ENCODE results near the gene LTBP1. TPM values are rescaled to one million over a fixed set of nuclear protein-coding genes. Genes with fewer than 3 reads are reported as not detected.

LTBP1 gene
- total RNA-seq, 1 donor from 2014 or later, result 0.07 TPM

DNA sequence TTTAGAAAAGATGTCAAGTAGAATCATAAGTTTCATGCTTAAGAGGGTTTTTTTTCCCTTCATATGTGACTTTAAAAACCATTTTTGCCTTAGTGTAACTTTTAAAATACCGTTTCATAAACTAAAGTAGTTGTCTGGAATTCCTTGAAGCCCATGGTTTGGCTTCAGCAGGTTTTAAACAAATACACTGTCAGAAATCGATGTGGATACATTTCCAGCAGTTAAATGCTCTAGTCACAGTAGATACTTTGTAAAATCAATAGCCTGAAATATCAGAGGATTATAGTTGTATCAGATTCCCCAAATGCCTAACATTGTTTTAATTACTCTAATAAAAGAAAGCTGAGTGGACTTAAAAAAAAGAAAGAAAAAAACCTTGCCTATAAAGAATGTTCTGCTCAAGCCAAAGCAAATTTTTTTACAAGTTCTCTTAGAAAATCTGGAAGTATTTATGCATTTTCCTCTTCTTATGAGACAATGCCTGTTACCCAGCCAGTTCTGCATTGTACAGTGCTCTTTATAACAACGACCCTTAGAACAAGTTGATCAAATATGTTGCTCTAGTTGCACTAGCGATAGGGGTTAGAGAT, 260.5 kb downstream of the LTBP1 start:
- ChIA-PET POLR2A (no interaction called here), CTCF (interaction anchor here (1.3 to 2.1 kb wide), 2 partner anchors 11 to 376 kb away, joined by 4 to 16 read pairs; no protein-coding TSS in a partner anchor)
- ATAC-seq (ENCODE audit: low read depth) (no peak), DNase-seq (no peak)
- no peak overlapping the region for H3K27ac Mint-ChIP-seq
- intact Hi-C loops (cut with micrococcal nuclease), result no loop called here
- H3K36me3 Mint-ChIP-seq (ENCODE audit: low read depth), result no peaks in the 10 kb centered on the region
- H3K27me3 Mint-ChIP-seq, result peaks cover 6% of the 10 kb centered on the region
- H3K4me3 Mint-ChIP-seq, result no peak overlapping the region
- no peaks in the 10 kb centered on the region for H3K9me3 Mint-ChIP-seq
- TF ChIP-seq, protein P1, sequence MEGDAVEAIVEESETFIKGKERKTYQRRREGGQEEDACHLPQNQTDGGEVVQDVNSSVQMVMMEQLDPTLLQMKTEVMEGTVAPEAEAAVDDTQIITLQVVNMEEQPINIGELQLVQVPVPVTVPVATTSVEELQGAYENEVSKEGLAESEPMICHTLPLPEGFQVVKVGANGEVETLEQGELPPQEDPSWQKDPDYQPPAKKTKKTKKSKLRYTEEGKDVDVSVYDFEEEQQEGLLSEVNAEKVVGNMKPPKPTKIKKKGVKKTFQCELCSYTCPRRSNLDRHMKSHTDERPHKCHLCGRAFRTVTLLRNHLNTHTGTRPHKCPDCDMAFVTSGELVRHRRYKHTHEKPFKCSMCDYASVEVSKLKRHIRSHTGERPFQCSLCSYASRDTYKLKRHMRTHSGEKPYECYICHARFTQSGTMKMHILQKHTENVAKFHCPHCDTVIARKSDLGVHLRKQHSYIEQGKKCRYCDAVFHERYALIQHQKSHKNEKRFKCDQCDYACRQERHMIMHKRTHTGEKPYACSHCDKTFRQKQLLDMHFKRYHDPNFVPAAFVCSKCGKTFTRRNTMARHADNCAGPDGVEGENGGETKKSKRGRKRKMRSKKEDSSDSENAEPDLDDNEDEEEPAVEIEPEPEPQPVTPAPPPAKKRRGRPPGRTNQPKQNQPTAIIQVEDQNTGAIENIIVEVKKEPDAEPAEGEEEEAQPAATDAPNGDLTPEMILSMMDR (IDR thresholded peaks at IDR 0.05), result no peak
- peaks cover 2% of the 10 kb centered on the region for H3K4me1 Mint-ChIP-seq

DNA sequence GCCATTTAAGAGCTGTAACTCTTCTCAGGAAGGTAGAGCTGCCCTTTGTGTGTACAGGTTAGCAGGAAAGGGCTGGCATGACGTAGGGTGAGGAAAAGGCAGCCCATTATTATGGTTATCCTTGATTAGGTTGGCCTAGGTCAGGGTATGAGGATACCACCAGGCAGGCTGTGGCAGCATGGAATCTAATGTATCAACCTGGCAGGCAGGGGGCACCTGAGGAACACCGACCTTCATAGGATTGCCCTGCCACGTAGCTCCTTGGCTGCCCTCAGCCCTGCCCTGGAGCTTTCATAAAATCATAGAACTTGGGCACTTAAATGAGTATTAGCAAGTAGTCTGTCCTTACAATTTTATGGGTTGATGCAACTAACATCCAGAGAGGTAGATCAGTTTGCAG, 261.6 kb downstream of the LTBP1 start:
- intact Hi-C loops (cut with micrococcal nuclease), result loop anchor here (1.0 kb wide), 2 partner anchors 165 to 375 kb away; no protein-coding TSS in a partner anchor
- no peaks in the 10 kb centered on the region for H3K9me3 Mint-ChIP-seq
- H3K27ac Mint-ChIP-seq, result no peak overlapping the region
- POLR2A ChIA-PET, result no interaction called here
- TF ChIP-seq, protein P1 (IDR thresholded peaks at IDR 0.05), result no peak
- no peaks in the 10 kb centered on the region for H3K36me3 Mint-ChIP-seq (ENCODE audit: low read depth)
- CTCF ChIA-PET, result interaction anchor here (0.6 to 2.1 kb wide), 5 partner anchors 10 to 1879 kb away, joined by 4 to 16 read pairs (median 4); no protein-coding TSS in a partner anchor
- no peak for ATAC-seq (ENCODE audit: low read depth)
- H3K27me3 Mint-ChIP-seq, result peaks cover 6% of the 10 kb centered on the region
- H3K4me1 Mint-ChIP-seq, result peaks cover 2% of the 10 kb centered on the region
- no peak for DNase-seq
- no peak overlapping the region for H3K4me3 Mint-ChIP-seq

DNA sequence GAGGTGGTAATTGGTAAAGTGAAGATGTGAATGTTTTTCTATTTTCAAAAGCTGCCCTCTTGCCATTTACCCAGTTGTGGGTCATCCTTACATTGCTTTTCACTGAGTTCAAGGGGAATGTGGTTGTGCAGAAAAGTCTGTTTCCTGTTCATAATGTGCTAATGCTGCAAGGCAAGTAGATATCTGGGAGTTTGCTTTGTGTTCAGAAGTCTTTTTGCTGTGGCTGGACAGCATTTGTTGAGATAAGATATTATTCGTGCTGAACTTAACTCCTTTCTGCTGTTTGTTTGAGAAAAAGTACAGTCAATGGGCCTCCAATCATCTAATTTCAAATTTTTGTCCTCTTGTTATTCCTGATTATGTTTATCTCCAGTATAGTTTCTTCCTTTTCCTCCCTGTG, 263.2 kb downstream of the LTBP1 start:
- Mint-ChIP-seq H3K4me3 (no peak overlapping the region), H3K9me3 (no peaks in the 10 kb centered on the region), H3K27me3 (peaks cover 6% of the 10 kb centered on the region), H3K27ac (no peak overlapping the region), H3K4me1 (peaks cover 8% of the 10 kb centered on the region), H3K36me3 (ENCODE audit: low read depth) (no peaks in the 10 kb centered on the region)
- TF ChIP-seq, protein P1 (IDR thresholded peaks at IDR 0.05), result no peak
- ATAC-seq (ENCODE audit: low read depth), result no peak
- no peak for DNase-seq
- ChIA-PET POLR2A (no interaction called here), CTCF (no interaction called here)
- intact Hi-C loops (cut with micrococcal nuclease), result no loop called here

DNA sequence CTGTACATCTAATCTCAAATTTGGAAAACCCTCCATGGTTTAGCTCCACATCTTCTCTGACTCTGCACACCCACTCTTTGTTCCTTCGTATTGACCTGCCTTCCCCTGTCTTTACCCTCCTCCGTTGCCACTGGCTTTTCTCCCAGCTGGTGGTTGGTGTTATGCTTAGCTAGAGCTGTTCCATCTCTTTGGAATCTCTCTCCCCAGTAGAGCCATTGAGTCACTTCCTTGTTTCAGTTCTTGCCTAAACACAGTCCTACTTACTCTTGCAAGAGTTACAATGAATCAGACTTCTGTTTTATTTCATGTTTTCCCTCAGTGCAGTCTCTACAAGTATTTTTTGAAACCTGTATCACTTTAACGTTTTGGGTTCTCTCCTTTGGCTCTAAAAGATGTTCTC, 263.9 kb downstream of the LTBP1 start:
- ChIA-PET CTCF (no interaction called here), POLR2A (no interaction called here)
- intact Hi-C loops (cut with micrococcal nuclease), result no loop called here
- Mint-ChIP-seq H3K27me3 (peaks cover 6% of the 10 kb centered on the region), H3K9me3 (no peaks in the 10 kb centered on the region), H3K36me3 (ENCODE audit: low read depth) (no peaks in the 10 kb centered on the region), H3K27ac (no peak overlapping the region), H3K4me1 (peaks cover 8% of the 10 kb centered on the region), H3K4me3 (no peak overlapping the region)
- DNase-seq, result no peak
- TF ChIP-seq, protein P1 (IDR thresholded peaks at IDR 0.05), result no peak
- ATAC-seq (ENCODE audit: low read depth), result no peak

DNA sequence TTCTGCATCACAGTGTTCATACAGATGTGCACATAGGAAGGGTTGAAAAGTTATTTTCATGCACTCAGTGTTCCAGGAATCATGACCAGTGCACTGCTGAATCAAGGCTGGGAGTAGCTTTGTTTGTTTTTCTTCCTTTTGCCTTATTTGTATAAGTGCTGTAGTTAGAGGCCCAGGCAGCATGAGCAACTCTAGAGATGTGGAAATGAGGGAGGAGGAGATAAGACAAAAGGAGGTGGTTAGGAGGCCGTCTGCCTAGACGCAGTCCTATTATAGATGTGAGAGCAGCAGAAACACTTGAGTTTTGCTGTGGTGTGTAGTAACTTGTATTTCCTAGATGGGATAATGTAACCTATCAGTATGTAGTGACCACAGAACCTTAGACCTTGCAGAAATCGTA, 265.4 kb downstream of the LTBP1 start:
- ATAC-seq (ENCODE audit: low read depth) (no peak), DNase-seq (no peak)
- Mint-ChIP-seq H3K27me3 (peaks cover 7% of the 10 kb centered on the region), H3K4me3 (no peak overlapping the region), H3K27ac (no peak overlapping the region), H3K9me3 (no peaks in the 10 kb centered on the region), H3K4me1 (peaks cover 6% of the 10 kb centered on the region), H3K36me3 (ENCODE audit: low read depth) (no peaks in the 10 kb centered on the region)
- intact Hi-C loops (cut with micrococcal nuclease), result no loop called here
- TF ChIP-seq, protein P1 (IDR thresholded peaks at IDR 0.05), result no peak
- ChIA-PET POLR2A (no interaction called here), CTCF (no interaction called here)

All from activated B cell treated with CpG ODN at 0.5 μM for 24 hours (primary cell).